Activated T-cell treated with anti-CD3 and anti-CD28 coated beads for 1 hour (primary cell): ENCODE results near the gene SECISBP2.
A peak's percentile ranks its signal among the peaks of the same experiment; 100 is the strongest.

Experiments
- DNase-seq: peaks from one replicate; pipeline ENCODE4 v3.0.0-alpha.2; 2020; ENCODE audit warnings: low read depth

Gene SECISBP2

DNA sequence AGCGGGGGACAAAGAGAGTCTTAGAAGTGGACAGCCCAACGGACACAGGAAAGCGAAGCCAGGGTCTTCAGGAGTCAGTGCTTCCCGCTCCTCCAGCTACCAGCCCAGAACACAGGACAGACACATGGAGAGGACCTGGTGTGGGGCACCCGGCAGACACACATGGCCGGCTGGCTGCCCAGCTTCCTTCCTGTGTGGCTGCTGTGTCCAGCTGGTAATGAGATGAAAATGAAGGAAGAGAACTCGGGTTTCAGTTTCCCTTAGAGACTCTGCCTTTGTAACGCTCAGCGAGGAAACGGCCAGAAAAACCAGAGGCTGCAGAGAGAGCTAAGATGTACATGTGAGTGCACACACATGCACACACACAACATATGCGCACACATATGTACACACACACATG is 87.5 kb downstream of the SECISBP2 start:
- DNase-seq: no peak

DNA sequence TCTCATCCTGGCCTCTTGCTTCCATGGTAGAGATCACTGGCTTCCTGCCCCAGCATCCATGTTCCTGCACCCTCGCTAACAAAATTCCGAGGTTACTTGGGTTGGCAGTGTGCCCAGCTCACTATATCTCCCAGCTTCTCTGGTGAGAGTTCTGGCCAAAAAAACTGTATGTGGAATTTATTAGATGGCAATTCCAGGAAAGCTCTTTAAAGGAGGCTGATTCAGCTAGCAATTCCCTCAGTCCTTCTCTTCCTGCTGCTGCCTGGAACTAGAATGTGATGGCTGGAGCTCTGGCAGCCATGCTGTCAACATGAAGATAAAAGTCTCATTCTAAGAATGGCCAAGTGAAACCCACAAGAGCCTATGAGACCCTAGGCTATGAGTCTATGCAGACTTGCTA is 88.8 kb downstream of the SECISBP2 start:
- no peak for DNase-seq

DNA sequence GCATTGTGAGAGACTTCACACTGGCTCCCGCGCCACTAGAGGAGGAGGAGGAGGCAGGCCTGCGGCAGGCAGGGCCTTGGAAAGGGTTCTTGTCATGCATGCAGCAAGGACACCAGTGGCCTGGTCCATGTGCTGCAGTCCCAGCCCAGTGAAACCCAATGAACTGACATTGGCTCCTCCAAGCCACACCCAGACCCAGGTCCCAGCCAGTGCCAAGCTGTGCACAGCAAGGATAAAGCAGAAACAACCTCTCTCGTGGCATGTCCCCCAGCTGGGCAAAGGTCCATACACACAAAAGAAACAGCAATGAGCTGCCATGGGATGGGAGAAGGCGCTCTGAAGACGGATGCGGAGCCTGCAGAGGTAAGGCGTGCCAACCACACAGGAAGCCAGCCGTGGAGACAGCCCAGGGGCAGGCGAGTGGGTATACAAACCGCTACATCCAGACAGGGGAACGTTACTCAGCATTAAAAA is 90.4 kb downstream of the SECISBP2 start:
- DNase-seq: peak; percentile 63
